GM19324 (cell line): ENCODE measurements around the gene TBCCD1.
"Not testable (repeated sequence)": the region's sequence is repeated elsewhere in the genome, so short reads cannot be mapped to it uniquely, and the experiment has no call there.

Experiments used
- ATAC-seq: cut with Tn5 transposase; IDR thresholded peaks from one replicate; pipeline ENCODE4 v1.9.1; 2021; ENCODE audit warnings: mild to moderate bottlenecking, moderate library complexity; ENCODE audit not compliant: unreplicated experiment, low FRiP score

TBCCD1 gene

GRCh38 chr3:186598108-186598784 is 31.1 kb upstream of the TBCCD1 start:
- ATAC-seq: no peak

GRCh38 chr3:186596568-186597287 is 29.6 kb upstream of the TBCCD1 start:
- ATAC-seq: no peak

DNA sequence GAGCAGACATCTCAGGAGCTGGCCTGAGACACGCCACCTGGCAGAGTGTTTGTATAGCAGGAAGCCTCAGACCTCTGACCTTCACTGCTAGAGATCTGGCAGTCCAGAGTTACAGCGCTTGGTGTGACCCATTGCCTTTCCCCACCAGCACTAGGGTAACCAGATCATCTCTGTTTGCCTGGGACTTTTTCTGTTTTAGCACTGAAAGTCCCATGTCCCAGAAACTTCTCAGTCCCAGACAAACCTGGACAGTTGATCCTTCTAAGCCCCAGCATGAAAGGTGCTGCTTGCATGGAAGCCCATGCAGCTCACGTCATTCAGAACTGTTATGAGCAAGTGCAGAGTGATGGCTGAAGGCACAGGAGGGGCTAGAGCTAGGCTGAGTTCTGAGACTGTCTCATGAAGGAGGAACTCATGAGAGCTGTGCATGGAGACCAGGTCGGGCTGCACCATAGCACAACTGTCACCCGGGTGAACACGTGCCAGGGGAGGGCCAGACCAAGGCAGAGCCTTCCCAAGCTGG is 27.5 kb upstream of the TBCCD1 start:
- no peak for ATAC-seq

DNA sequence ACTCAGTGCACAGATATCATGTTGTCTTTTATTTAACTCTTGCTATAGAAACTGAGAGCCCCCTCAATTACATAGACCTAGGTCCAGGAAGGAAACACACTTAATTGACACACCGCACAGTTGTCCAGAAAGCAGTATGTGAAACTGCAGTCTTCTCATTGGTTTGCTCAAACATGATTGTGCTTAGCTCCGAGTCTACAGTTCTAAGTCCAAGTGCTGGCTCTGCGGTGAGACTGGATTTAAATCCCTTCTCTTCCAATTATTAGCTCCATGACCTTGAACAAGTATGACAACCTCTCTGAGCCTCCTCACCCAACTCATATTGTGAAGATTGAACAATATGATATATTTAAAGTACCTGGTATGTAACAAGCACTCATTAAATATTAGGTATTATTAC is 26.7 kb upstream of the TBCCD1 start:
- no peak for ATAC-seq

GRCh38 chr3:186592682-186593081 is 25.5 kb upstream of the TBCCD1 start:
- ATAC-seq: no peak

DNA sequence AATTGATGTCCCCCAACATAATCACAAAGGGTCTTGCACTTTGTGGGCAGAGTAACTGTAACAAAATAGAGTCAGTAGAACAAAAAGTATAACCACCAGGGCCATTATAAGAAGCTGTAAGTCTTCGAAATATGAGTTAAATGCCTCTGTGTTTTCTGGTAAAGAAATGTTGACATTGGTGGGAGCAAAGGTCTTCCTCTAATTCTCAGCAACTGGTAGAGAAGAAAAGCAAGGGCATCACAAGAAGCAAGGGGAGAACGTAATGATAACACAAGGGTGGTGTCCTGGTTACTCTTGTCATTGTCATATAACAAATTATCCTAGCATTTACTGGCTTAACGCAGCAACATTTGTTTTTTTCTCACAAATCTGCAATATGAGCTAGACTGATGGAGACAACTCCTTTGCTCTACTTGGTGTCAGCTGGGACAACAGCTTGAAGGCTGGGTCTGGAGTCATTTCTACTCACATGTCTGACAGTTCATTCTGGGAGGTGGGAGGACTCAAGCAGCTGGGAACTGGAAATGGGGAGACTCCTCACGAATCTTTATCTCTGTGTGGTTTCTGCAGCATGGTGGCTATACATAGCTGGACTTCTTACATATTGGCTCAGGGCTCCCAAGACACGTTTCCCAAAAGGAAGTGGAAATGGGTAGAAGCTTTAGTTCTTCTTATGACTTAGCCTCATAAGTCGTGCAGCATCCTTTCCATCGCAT is 23.6 kb upstream of the TBCCD1 start:
- ATAC-seq: no peak

GRCh38 chr3:186589856-186590579 is 22.9 kb upstream of the TBCCD1 start:
- ATAC-seq: no peak

DNA sequence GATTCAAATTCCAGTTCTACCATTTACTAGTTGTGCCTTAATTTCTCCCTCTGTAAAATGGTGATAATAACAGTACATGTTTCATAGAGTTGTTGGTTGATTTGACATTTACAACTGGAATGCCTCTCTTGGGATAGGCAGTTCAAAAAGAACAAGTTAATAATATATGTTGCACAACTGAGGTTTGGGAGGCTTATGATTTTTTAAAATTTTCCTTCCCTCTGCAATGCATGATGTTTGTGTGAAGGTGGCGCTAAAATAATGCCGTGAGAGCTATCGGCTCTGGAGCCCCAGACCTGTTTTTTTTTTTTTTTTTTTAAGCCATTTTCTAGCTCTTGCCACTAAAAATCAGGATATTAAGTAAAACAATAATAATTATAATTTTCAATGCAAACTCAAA is 22.0 kb upstream of the TBCCD1 start:
- no peak for ATAC-seq

- ATAC-seq: no peak
Measured at GRCh38 chr3:186588632-186589031, 21.5 kb upstream of the TBCCD1 start.

DNA sequence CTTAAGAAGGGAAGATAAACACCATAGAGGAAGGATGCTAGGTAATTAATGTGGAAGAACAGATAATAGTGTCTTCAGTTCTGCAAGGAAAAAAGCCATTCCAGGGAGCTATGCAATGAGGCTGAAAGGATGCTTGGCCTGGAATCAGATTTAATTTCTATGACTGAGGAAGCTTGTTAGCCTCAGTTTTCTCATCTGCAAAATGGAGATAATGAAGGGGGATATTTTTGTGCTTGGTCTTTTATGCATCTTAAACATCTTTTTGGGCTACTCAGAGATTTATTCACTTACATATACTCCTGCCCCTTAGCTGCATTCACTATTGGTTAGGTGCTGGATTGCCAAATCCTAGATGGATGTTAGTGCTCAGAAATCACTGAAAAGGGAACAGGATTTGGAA is 20.0 kb upstream of the TBCCD1 start:
- no peak for ATAC-seq

GRCh38 chr3:186586245-186586644 is 19.1 kb upstream of the TBCCD1 start:
- not testable (repeated sequence) for ATAC-seq

- ATAC-seq: no peak
Measured at GRCh38 chr3:186583831-186584230, 16.7 kb upstream of the TBCCD1 start.

- no peak for ATAC-seq
Measured at GRCh38 chr3:186582541-186582940, 15.4 kb upstream of the TBCCD1 start.

GRCh38 chr3:186580785-186581184 is 13.6 kb upstream of the TBCCD1 start:
- ATAC-seq: no peak

GRCh38 chr3:186577521-186577920 is 10.4 kb upstream of the TBCCD1 start:
- no peak for ATAC-seq

DNA sequence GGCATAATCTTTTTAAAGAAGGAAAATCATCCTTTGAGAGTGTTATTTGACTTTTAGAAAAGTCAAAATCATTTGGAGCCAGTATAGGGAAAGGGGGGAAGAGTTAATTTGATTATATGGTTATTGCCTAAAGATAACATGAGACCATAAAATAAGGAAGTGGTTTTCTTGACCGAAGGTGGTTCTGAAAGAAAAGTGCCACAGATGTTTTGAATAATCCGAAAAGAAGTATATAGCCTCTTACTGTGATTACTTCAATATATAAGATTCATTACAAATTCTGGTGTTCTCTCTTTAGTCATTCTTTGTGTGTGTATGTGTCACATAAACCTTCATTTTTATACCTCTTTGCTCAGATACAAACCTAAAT is 4.5 kb upstream of the TBCCD1 start:
- ATAC-seq: no peak

DNA sequence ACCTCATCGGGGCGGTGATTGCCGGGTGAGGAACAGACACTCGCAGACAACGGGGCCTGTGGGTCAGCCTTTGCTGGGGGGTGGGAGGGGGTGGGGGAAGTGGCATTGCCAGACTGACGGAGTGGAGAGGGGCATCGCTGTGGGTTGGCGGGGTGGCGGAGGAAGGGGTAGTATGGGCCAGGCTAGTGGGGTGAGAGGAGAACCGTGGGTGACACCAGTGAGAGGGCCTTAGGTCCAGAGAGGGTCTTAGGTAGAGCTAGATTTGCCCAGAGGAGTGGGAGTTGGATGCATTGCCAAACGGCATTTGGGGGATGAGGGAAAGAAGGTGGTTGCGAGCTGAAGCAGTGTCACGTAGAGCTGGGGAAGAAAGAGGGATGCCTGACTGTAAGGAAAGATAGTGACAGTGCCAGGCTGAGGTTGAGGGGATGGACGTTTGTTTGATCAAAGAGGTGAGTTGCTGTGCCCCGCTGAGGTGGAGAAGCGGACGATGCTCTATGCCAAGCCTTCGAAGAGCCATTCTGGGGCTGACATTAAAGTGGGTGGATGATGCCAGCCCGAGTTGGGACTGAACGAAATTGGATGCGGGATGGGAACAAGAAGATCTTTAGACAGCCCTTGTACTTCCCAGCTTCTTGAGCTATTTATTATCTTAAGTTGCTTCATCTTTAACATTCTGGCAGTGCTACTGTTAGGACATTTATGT is 4.0 kb upstream of the TBCCD1 start:
- no peak for ATAC-seq

- ATAC-seq: peak; percentile 89
Measured at GRCh38 chr3:186570096-186570940, 3.2 kb upstream of the TBCCD1 start, which contains the start of gene DNAJB11. DNAJB11 (plus strand) TSS chr3:186570720; CDS start chr3:186570898, 178 bp downstream.

DNA sequence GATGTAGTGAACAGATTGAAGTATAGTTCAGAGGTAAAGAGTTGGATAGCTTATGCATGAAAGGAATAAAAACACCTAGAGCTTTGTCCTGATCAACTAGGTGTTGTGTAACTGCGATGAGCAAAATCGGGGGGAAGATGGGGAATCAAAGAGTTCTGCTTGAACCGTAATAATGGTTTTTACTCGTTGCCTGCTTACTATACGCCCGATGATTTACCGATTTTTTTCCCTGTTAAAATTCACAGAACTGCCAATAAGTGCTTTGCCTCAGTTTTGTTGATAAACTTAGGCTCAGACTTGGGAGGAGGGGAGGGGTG is 2.6 kb upstream of the TBCCD1 start:
- no peak for ATAC-seq
